Measurements from ENCODE around the gene ZCCHC10.
"Not testable (repeated sequence)": the region's sequence is repeated elsewhere in the genome, so short reads cannot be mapped to it uniquely, and the experiment has no call there.

The ZCCHC10 gene

DNA sequence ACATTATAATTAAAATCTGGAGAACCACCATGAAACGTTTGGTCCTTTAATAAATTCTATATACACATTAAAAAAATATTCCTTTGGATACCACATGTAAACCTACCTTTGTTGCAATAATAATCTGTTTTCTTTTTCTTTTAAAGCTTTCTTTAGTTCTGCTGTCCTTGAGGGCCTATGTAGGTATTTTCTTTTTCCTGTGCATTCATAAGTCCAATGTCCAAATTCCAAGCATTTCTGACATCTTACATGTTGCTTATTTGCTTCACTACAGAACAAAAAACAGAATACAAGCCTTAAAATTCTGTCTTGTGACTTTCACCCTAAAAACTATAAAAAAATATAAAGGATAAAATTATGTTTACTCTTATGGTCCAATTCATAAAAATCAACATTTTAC is 19.7 kb downstream of the ZCCHC10 start:
- POLR2A ChIA-PET (ENCODE audit: low non-redundant PET): no interaction called here
- H3K27ac ChIP-seq: no peak overlapping the region
- CTCF ChIA-PET: no interaction called here
- no peak for DNase-seq (ENCODE audit: low spot score)
- TF ChIP-seq, protein P1, sequence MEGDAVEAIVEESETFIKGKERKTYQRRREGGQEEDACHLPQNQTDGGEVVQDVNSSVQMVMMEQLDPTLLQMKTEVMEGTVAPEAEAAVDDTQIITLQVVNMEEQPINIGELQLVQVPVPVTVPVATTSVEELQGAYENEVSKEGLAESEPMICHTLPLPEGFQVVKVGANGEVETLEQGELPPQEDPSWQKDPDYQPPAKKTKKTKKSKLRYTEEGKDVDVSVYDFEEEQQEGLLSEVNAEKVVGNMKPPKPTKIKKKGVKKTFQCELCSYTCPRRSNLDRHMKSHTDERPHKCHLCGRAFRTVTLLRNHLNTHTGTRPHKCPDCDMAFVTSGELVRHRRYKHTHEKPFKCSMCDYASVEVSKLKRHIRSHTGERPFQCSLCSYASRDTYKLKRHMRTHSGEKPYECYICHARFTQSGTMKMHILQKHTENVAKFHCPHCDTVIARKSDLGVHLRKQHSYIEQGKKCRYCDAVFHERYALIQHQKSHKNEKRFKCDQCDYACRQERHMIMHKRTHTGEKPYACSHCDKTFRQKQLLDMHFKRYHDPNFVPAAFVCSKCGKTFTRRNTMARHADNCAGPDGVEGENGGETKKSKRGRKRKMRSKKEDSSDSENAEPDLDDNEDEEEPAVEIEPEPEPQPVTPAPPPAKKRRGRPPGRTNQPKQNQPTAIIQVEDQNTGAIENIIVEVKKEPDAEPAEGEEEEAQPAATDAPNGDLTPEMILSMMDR (conservative IDR thresholded peaks at IDR 0.05; ENCODE audit: low read depth): no peak

DNA sequence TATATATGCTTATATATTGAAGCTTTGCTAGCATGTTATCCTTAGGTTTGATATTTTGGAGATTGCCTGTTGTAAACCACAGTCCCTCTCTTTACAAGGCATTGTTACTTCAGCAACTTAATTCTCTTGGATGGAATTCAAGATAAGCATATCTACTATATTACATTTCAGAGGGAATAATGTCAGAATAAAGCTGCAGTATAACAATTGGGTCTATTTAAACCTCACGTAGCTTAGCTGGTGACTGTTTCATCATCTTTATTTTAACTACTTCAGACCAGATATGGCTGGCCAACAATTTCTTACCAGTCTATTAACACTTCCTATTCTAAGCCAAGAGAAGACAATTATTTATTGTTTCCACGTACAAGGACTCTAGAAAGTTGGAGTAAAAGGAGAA is 27.1 kb downstream of the ZCCHC10 start:
- ChIA-PET CTCF (interaction anchor here (0.6 to 0.7 kb wide), 2 partner anchors 28 to 1752 kb away, joined by 4 to 5 read pairs; no protein-coding TSS in a partner anchor), POLR2A (ENCODE audit: low non-redundant PET) (no interaction called here)
- TF ChIP-seq, protein P1 (conservative IDR thresholded peaks at IDR 0.05; ENCODE audit: low read depth): no peak
- no peak for DNase-seq (ENCODE audit: low spot score)
- no peak overlapping the region for H3K27ac ChIP-seq

DNA sequence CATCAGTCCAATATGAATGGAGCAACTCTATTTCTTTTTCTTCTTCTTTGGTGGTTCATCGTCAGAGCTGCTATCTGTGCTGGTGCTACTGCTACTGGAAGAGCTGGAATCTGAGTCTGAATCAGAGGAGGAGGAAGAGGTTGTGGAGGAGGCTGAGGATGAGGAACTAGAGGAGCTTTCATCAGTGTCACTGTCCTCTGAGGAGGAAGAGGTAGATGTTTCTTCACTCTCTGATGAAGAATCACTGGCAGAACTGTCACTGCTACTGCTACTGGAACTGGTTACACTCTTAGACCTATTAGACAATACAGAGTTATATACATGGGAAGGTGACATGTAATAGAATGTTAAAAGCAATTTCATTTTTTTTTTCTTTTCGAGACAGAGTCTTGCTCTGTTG is 27.8 kb downstream of the ZCCHC10 start:
- ChIA-PET POLR2A (ENCODE audit: low non-redundant PET) (no interaction called here), CTCF (no interaction called here)
- TF ChIP-seq, protein P1 (conservative IDR thresholded peaks at IDR 0.05; ENCODE audit: low read depth): no peak
- no peak overlapping the region for H3K27ac ChIP-seq
- DNase-seq (ENCODE audit: low spot score): no peak

DNA sequence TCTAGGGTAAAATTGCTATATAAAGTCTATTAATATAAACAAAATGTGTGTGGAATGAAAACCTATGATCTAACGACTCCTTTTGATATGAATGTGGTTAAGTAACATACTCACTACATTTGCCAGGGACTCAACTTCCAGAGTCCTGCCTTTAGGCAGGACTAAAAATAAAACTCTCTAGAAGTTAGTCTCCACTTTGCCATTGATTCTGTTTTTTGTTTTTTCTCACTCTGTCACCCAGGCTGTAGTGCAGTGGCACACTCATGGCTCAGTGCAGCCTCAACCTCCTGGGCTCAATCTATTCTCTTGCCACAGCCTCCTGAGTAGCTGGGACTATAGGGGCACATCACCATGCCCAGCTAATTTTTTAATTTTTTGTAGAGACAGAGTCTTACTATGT is 30.0 kb downstream of the ZCCHC10 start:
- DNase-seq (ENCODE audit: low spot score): no peak
- ChIA-PET POLR2A (ENCODE audit: low non-redundant PET) (no interaction called here), CTCF (no interaction called here)
- TF ChIP-seq, protein P1 (conservative IDR thresholded peaks at IDR 0.05; ENCODE audit: low read depth): no peak
- no peak overlapping the region for H3K27ac ChIP-seq

DNA sequence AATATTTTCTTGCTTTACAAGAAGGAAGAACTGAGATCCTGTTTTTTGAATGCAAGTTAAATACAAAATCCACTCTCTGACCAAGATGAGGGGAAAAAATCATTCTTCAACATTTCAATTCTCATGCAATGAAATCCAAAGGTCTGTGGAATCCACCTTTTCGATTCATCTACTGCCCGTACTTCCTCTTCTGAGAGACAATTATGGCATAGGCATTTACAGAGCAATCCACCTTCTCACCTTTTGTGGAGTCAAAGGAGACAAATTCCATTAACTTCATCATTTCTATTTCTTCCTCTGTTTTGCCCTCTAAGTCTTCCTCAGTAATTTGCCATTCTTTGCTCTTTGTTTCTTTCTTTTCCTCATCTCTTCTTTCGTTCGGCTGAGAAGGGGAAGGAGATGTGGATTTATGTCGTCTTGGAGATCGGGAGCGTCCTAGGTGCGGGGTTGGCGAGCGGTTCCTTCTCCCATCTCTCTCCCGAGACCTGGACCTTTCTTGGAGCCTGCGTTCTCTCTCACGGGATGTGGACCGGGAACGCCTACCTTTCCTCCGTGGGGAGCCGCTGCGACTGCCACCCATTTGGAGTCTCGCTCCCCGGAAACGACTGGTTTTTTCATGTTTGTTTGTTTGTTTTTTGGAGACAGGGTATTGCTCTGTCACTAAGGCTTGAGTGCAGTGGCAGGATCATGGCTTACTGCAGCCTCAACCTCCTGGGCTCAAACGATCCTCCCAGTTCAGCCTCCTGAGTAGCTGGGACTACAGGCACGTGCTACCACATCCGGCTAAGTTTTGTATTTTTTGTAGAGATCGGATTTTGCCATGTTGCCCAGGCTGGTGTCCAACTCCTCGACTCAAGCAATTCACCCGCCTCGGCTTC is 38.6 kb downstream of the ZCCHC10 start:
- H3K27ac ChIP-seq: no peak overlapping the region
- no peak for DNase-seq (ENCODE audit: low spot score)
- TF ChIP-seq, protein P1 (conservative IDR thresholded peaks at IDR 0.05; ENCODE audit: low read depth): no peak
- CTCF ChIA-PET: no interaction called here
- POLR2A ChIA-PET (ENCODE audit: low non-redundant PET): no interaction called here

DNA sequence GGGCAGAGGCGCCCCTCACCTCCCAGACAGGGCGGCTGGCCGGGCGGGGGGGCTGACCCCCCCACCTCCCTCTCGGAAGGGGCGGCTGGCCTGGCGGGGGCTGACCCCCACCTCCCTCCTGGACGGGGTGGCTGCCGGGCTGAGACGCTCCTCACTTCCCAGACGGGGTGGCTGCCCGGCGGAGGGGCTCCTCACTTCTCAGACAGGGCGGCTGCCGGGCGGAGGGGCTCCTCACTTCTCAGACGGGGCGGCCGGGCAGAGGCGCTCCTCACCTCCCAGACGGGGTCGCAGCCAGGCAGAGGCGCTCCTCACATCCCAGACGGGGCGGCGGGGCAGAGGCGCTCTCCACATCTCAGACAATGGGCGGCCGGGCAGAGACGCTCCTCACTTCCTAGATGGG is 43.4 kb downstream of the ZCCHC10 start:
- DNase-seq (ENCODE audit: low spot score); H3K27ac ChIP-seq; CTCF ChIA-PET; POLR2A ChIA-PET (ENCODE audit: low non-redundant PET): not testable (repeated sequence)

DNA sequence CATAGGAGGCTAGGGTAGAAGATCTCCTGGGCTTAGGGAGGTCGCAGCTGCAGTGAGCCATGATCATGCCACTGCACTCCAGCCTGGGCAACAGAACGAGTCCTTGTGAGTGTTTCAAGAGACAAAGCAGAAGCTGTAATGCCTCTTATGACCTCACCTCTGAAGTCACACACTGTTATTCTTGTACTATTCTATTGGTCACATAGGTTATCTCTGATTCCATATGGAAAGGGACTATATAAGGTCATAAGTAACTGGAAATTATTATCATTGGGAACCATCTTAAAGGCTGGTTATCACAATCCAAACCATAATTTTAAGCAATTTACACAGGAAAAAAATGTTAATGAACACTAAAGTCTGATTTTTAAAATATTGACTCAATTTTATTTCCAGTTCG is 45.1 kb downstream of the ZCCHC10 start:
- TF ChIP-seq, protein P1 (conservative IDR thresholded peaks at IDR 0.05; ENCODE audit: low read depth): no peak
- no peak for DNase-seq (ENCODE audit: low spot score)
- ChIA-PET CTCF (no interaction called here), POLR2A (ENCODE audit: low non-redundant PET) (no interaction called here)
- no peak overlapping the region for H3K27ac ChIP-seq
